A549 (cell line): ENCODE measurements around the gene CACNA1G. TPM values are rescaled to one million over a fixed set of nuclear protein-coding genes. Genes with fewer than 3 reads are reported as not detected.

Source experiments
- ATAC-seq, 2 experiments: fragments of 200-7000 bp in 1 of 2; fragments of >200 bp in 1 of 2; cut with Nextera tagmentation in 1 of 2; cut with Tn5 transposase in 1 of 2; 3 replicates each; pipeline versions ENCODE4 v1.8.0 to v1.9.1; 2018 to 2020; ENCODE audit warnings: mild to moderate bottlenecking in 1 of 2, moderate library complexity in 1 of 2
- CTCF ChIA-PET: fragments of 300-600 bp; sonication (Branson Sonifier 250); formaldehyde crosslinking; extraction: SDS; loops from one replicate; lab custom pipeline; 2021; ENCODE audit warnings: antibody characterized with exemption, inconsistent platforms; lab: Yijun Ruan, JAX
- POLR2A ChIA-PET: fragments of 350-600 bp; formaldehyde crosslinking; extraction: SDS; loops from one replicate; lab custom pipeline; 2021; ENCODE audit warnings: antibody characterized with exemption, inconsistent platforms; lab: Yijun Ruan, JAX
- DNase-seq, 2 experiments: peaks; one replicate each; pipeline versions ENCODE4 v3.0.0 to v3.0.0-alpha.2; 2011 to 2016; ENCODE audit warnings: low read depth in 1 of 2, low spot score in 1 of 2
- FAIRE-seq: peaks from 2 replicates; lab custom pipeline; 2011; peaks lifted over from hg19 to GRCh38; lab: Jason Lieb, UNC
- H3K27ac ChIP-seq, 2 experiments: fragments of >200 bp; sonication (Bioruptor Twin); formaldehyde crosslinking; 3 replicates each; pipeline ENCODE4 v1.5.1; 2016 to 2017
- H3K4me1 ChIP-seq: fragments of >200 bp; sonication (Bioruptor Twin); formaldehyde crosslinking; 3 replicates; pipeline ENCODE4 v1.6.1; 2016
- H3K4me2 ChIP-seq: fragments of >200 bp; sonication (Bioruptor Twin); formaldehyde crosslinking; 3 replicates; pipeline ENCODE4 v1.6.1; 2016
- H3K4me3 ChIP-seq: fragments of >200 bp; sonication (Bioruptor Twin); formaldehyde crosslinking; 3 replicates; pipeline ENCODE4 v1.5.1; 2016
- H3K9me3 ChIP-seq: fragments of >200 bp; sonication (Bioruptor Twin); formaldehyde crosslinking; 3 replicates; pipeline ENCODE4 v1.6.1; 2016
- BCL3 ChIP-seq: fragments of >200 bp; sonication (Bioruptor Twin); formaldehyde crosslinking; IDR thresholded peaks from 3 replicates; pipeline ENCODE4 v1.6.1; 2016
- CBX2 ChIP-seq: fragments of 200-600 bp; sonication (generic); IDR thresholded peaks from 2 replicates; pipeline ENCODE4 v1.6.1; 2016; ENCODE audit warnings: low read depth, mild to moderate bottlenecking, borderline replicate concordance
- CHD2 ChIP-seq: fragments of 150-350 bp; IDR thresholded peaks from 2 replicates; pipeline ENCODE4 v1.6.1; 2014; ENCODE audit warnings: low read length; ENCODE audit not compliant: partially characterized antibody
- CHD4 ChIP-seq: fragments of 200-600 bp; sonication (generic); IDR thresholded peaks from 2 replicates; pipeline ENCODE4 v1.6.1; 2016; ENCODE audit warnings: antibody characterized with exemption, mild to moderate bottlenecking, borderline replicate concordance
- CTCF ChIP-seq: fragments of >200 bp; sonication (Bioruptor Twin); formaldehyde crosslinking; IDR thresholded peaks from 3 replicates; pipeline ENCODE4 v1.5.1; 2016
- EHMT2 ChIP-seq: fragments of 200-600 bp; sonication (generic); IDR thresholded peaks from 2 replicates; pipeline ENCODE4 v1.6.1; 2016; ENCODE audit warnings: antibody characterized with exemption, low read depth, mild to moderate bottlenecking, moderate library complexity
- GATA3 ChIP-seq: IDR thresholded peaks from 2 replicates; pipeline ENCODE4 v1.6.1; 2012; ENCODE audit warnings: borderline replicate concordance
- HES2 ChIP-seq: fragments of >200 bp; sonication (Bioruptor Twin); formaldehyde crosslinking; IDR thresholded peaks from 2 replicates; pipeline ENCODE4 v1.6.1; 2016
- HOXA7 ChIP-seq: fragments of 250-450 bp; sonication (Bioruptor Pico); IDR thresholded peaks from 2 replicates; pipeline ENCODE4 v1.5.0; 2020; ENCODE audit warnings: mild to moderate bottlenecking, moderate library complexity
- HOXB13 ChIP-seq: fragments of 250-450 bp; sonication (Bioruptor Pico); IDR thresholded peaks from 2 replicates; pipeline ENCODE4 v1.5.0; 2020; ENCODE audit warnings: low read depth, mild to moderate bottlenecking, moderate library complexity
- HOXB5 ChIP-seq: fragments of 250-450 bp; sonication (Bioruptor Pico); IDR thresholded peaks from 2 replicates; pipeline ENCODE4 v1.5.0; 2020; ENCODE audit warnings: mild to moderate bottlenecking, moderate library complexity
- JUN ChIP-seq, 2 experiments: fragments of >200 bp; sonication (Bioruptor Twin); formaldehyde crosslinking; IDR thresholded peaks; 2 replicates in 1 of 2; 3 replicates in 1 of 2; pipeline ENCODE4 v1.6.1; 2016 to 2017
- JUNB ChIP-seq: fragments of >200 bp; sonication (Bioruptor Twin); formaldehyde crosslinking; IDR thresholded peaks from 2 replicates; pipeline ENCODE4 v1.6.1; 2016
- KDM1A ChIP-seq: fragments of 200-600 bp; sonication (generic); IDR thresholded peaks from 2 replicates; pipeline ENCODE4 v1.6.1; 2016; ENCODE audit warnings: low read depth, mild to moderate bottlenecking
- MAFK ChIP-seq: fragments of 450-650 bp; IDR thresholded peaks from 2 replicates; pipeline ENCODE4 v1.6.1; 2014; ENCODE audit not compliant: partially characterized antibody
- MAX ChIP-seq: IDR thresholded peaks from 2 replicates; pipeline ENCODE4 v1.6.1; 2012
- MAZ ChIP-seq: fragments of 150-350 bp; IDR thresholded peaks from 2 replicates; pipeline ENCODE4 v1.6.1; 2014; ENCODE audit warnings: antibody characterized with exemption, low read depth, low read length, borderline replicate concordance
- MYC ChIP-seq: IDR thresholded peaks from 2 replicates; pipeline ENCODE4 v1.6.1; 2012; ENCODE audit warnings: mild to moderate bottlenecking, inconsistent platforms, low read length, improper control_type of control experiment, borderline replicate concordance
- NPAS2 ChIP-seq: fragments of 250-450 bp; sonication (Bioruptor Pico); IDR thresholded peaks from 2 replicates; pipeline ENCODE4 v1.8.0; 2022; ENCODE audit warnings: mild to moderate bottlenecking, moderate library complexity, borderline replicate concordance
- PBX3 ChIP-seq: IDR thresholded peaks from 2 replicates; pipeline ENCODE4 v1.6.1; 2012
- PHF8 ChIP-seq: fragments of 200-600 bp; sonication (generic); IDR thresholded peaks from 2 replicates; pipeline ENCODE4 v1.6.1; 2016; ENCODE audit warnings: low read depth, mild to moderate bottlenecking, antibody characterized with exemption, moderate library complexity, borderline replicate concordance
- POLR2A ChIP-seq: IDR thresholded peaks from 2 replicates; pipeline ENCODE4 v1.6.1; 2012; ENCODE audit warnings: mild to moderate bottlenecking, low read length
- POLR2AphosphoS2 ChIP-seq: conservative IDR thresholded peaks from 2 replicates; pipeline ENCODE4 v1.6.1; 2012; ENCODE audit warnings: low read length, improper control_type of control experiment, inconsistent platforms
- RAD21 ChIP-seq, 2 experiments: fragments of >200 bp in 1 of 2; sonication (Bioruptor Twin) in 1 of 2; formaldehyde crosslinking in 1 of 2; IDR thresholded peaks in 1 of 2; conservative IDR thresholded peaks in 1 of 2; 2 replicates in 1 of 2; 3 replicates in 1 of 2; pipeline ENCODE4 v1.6.1; 2012 to 2018; ENCODE audit warnings: inconsistent platforms in 1 of 2
- RARB ChIP-seq: fragments of 250-450 bp; sonication (Bioruptor Pico); IDR thresholded peaks from 2 replicates; pipeline ENCODE4 v1.8.0; 2021; ENCODE audit warnings: mild to moderate bottlenecking, moderate library complexity
- RFX5 ChIP-seq: fragments of 450-650 bp; IDR thresholded peaks from 2 replicates; pipeline ENCODE4 v1.7.1; 2014; ENCODE audit warnings: antibody characterized with exemption, mild to moderate bottlenecking, moderate library complexity
- SMC3 ChIP-seq: fragments of >200 bp; sonication (Bioruptor Twin); formaldehyde crosslinking; IDR thresholded peaks from 3 replicates; pipeline ENCODE4 v1.6.1; 2018; ENCODE audit warnings: inconsistent platforms
- TFCP2L1 ChIP-seq: fragments of 250-450 bp; sonication (Bioruptor Pico); IDR thresholded peaks from 2 replicates; pipeline ENCODE4 v1.5.0; 2021; ENCODE audit warnings: mild to moderate bottlenecking
- TP53 ChIP-seq: fragments of 250-450 bp; sonication (Bioruptor Pico); IDR thresholded peaks from 2 replicates; pipeline ENCODE4 v1.5.0; 2021; ENCODE audit warnings: mild to moderate bottlenecking, moderate library complexity
- ZC3H11A ChIP-seq: fragments of 450-650 bp; IDR thresholded peaks from 2 replicates; pipeline ENCODE4 v1.6.1; 2014; ENCODE audit warnings: antibody characterized with exemption, mild to moderate bottlenecking
- ZNF302 ChIP-seq: fragments of 250-450 bp; sonication (Bioruptor Pico); IDR thresholded peaks from 2 replicates; pipeline ENCODE4 v1.9.0; 2021; ENCODE audit warnings: inconsistent platforms, mild to moderate bottlenecking, moderate library complexity
- ZSCAN20 ChIP-seq: fragments of 250-450 bp; sonication (Bioruptor Pico); IDR thresholded peaks from 2 replicates; pipeline ENCODE4 v1.8.0; 2022; ENCODE audit warnings: mild to moderate bottlenecking, moderate library complexity
- WGBS: methylation state at CpG from one replicate; pipeline ENCODE4 v1.1.6; 2017; ENCODE audit errors: missing lambda C conversion rate; 5-methylcytosine and 5-hydroxymethylcytosine counted together
- polyA plus RNA-seq, 4 experiments: library from polyadenylated mRNA; depleted of rRNA in 3 of 4; stranded (reverse); fragments of >200 nt; fragmentation: RNase III in 1 of 4; extraction: RNeasy Plus Mini Kit Qiagen cat#74134 plus additional on column Dnase treatment in 1 of 4; gene quantifications; 2 replicates in 3 of 4; 3 replicates in 1 of 4; pipeline ENCODE4 v1.2.3, GENCODE V29; 2011 to 2017

Gene CACNA1G
- polyA plus RNA-seq, 2 of the 4 experiments (the other 2 are of a cell fraction): 4.0 to 8.9 TPM

GRCh38 chr17:50659179-50659578 lies 98.7 kb downstream of the CACNA1G start:
- CTCF ChIA-PET: interaction anchor here (0.9 to 52.6 kb wide), 7 partner anchors 9 to 124 kb away, joined by 3 to 2097 read pairs (median 26); partner anchors contain the start of gene ABCC3

GRCh38 chr17:50660042-50660886 lies 99.7 kb downstream of the CACNA1G start:
- WGBS: 12% methylated on average over 11 of the region's 11 CpGs
- CTCF ChIA-PET: interaction anchor here (0.9 to 52.6 kb wide), 12 partner anchors 8 to 182 kb away, joined by 3 to 2097 read pairs (median 8); partner anchors contain the start of genes ABCC3 and SPATA20
- TF ChIP-seq PHF8: no peak
- no peak for TF ChIP-seq RFX5
- peak; percentile 38 to 83; a peak in 4 of 5 replicates for TF ChIP-seq JUN (IDR thresholded peaks at IDR 0.05)
- no peak for TF ChIP-seq CHD4
- TF ChIP-seq KDM1A: no peak
- TF ChIP-seq PBX3: peak; percentile 59
- no peak for TF ChIP-seq CTCF
- TF ChIP-seq EHMT2: no peak
- no peak for TF ChIP-seq MAFK
- no peak for TF ChIP-seq CHD2
- TF ChIP-seq ZNF302 (CRISPR knock-in tag): peak; percentile 91
- peak; percentile 72; the same call in 1 of the 2 replicates for TF ChIP-seq RARB (CRISPR knock-in tag)
- TF ChIP-seq GATA3: peak; percentile 97
- TF ChIP-seq ZC3H11A: no peak
- TF ChIP-seq ZSCAN20 (CRISPR knock-in tag): peak; percentile 41; the same call in 1 of the 2 replicates
- 0 out of 3 replicates have a peak, but pooled peaks have one; percentile 33 for TF ChIP-seq BCL3
- TF ChIP-seq POLR2A: no peak
- TF ChIP-seq HOXB13 (CRISPR knock-in tag): peak; percentile 84
- TF ChIP-seq CBX2: no peak
- peak; percentile 40; the same call in 1 of the 2 replicates for TF ChIP-seq JUNB
- no peak for TF ChIP-seq NPAS2
- peak; percentile 61; the same call in 1 of the 2 replicates for TF ChIP-seq TFCP2L1 (CRISPR knock-in tag)
- TF ChIP-seq SMC3: peak; percentile 20; the same call in 1 of the 3 replicates
- TF ChIP-seq MAZ: no peak; the same call in 1 of the 2 replicates
- no peak; the same call in 1 of the 2 replicates for TF ChIP-seq HOXA7 (CRISPR knock-in tag)
- TF ChIP-seq HOXB5 (CRISPR knock-in tag): peak; percentile 96

More at GRCh38 chr17:50659179-50659578, 98.7 kb downstream of the CACNA1G start:
- peaks cover 87% of the 10 kb centered on the region for H3K4me1 ChIP-seq
- peak overlapping the region; percentile 98 for H3K27ac ChIP-seq
- WGBS: 74% methylated on average over 10 of the region's 10 CpGs
- H3K9me3 ChIP-seq: no peaks in the 10 kb centered on the region
- H3K4me2 ChIP-seq: peak overlapping the region; percentile 56
- peak in 1 of 2 experiments; percentile 69 for DNase-seq
- TF ChIP-seq TP53: no peak
- no peak for TF ChIP-seq KDM1A
- TF ChIP-seq MYC: no peak
- no peak for TF ChIP-seq MAFK
- TF ChIP-seq POLR2AphosphoS2: no peak
- TF ChIP-seq SMC3: no peak
- no peak for TF ChIP-seq HES2
- no peak for TF ChIP-seq MAZ
- TF ChIP-seq MAX: 0 out of 2 replicates have a peak, but pooled peaks have one; percentile 5
- TF ChIP-seq CBX2: no peak
- TF ChIP-seq RAD21 (conservative IDR thresholded peaks at IDR 0.05 in 1 of 2, IDR thresholded peaks at IDR 0.05 in 1 of 2): peak in 1 of 2 experiments; percentile 48; a peak in 2 of 5 replicates
- POLR2A ChIA-PET: interaction anchor here (0.8 to 6.3 kb wide), 4 partner anchors 10 to 112 kb away, joined by 3 to 237 read pairs (median 74); partner anchors contain the start of gene ABCC3
- no peak overlapping the region for H3K4me3 ChIP-seq
- no peak for ATAC-seq
- FAIRE-seq: no peak

More at GRCh38 chr17:50660042-50660886, 99.7 kb downstream of the CACNA1G start:
- Histone ChIP-seq H3K4me2 (peak overlapping the region; percentile 56), H3K4me3 (no peak overlapping the region), H3K9me3 (no peaks in the 10 kb centered on the region), H3K4me1 (peaks cover 95% of the 10 kb centered on the region), H3K27ac (peak overlapping the region; percentile 98)
- DNase-seq (peak; percentile 82 to 95), FAIRE-seq (no peak), ATAC-seq (peak; percentile 23 to 63)
- POLR2A ChIA-PET: interaction anchor here (0.6 to 6.3 kb wide), 13 partner anchors 8 to 206 kb away, joined by 3 to 237 read pairs (median 6); partner anchors contain the start of genes ABCC3 and TOB1
